SK-N-SH treated with all-trans-retinoic acid at 6 μM for 48 hours (cell line): ENCODE data around the gene REXO4.

Experiments used
- ATAC-seq: fragments of 200-7000 bp; cut with Tn5 transposase; 3 replicates; pipeline ENCODE4 v1.9.1; 2020; ENCODE audit warnings: mild to moderate bottlenecking, moderate library complexity
- ARNTL ChIP-seq: fragments of 450-650 bp; formaldehyde crosslinking; IDR thresholded peaks from 2 replicates; pipeline ENCODE4 v1.5.0; 2020; ENCODE audit warnings: low read depth, mild to moderate bottlenecking, moderate library complexity, borderline replicate concordance
- BACH2 ChIP-seq: fragments of 250-450 bp; sonication (Bioruptor Pico); IDR thresholded peaks from 2 replicates; pipeline ENCODE4 v1.9.0; 2021; ENCODE audit warnings: mild to moderate bottlenecking, borderline replicate concordance
- CREB5 ChIP-seq: fragments of 250-450 bp; sonication (Bioruptor Pico); IDR thresholded peaks from 2 replicates; pipeline ENCODE4 v1.5.1; 2020; ENCODE audit warnings: low read depth, mild to moderate bottlenecking, moderate library complexity
- CSDC2 ChIP-seq: fragments of 250-450 bp; sonication (Bioruptor Pico); IDR thresholded peaks from 2 replicates; pipeline ENCODE4 v1.5.0; 2020; ENCODE audit warnings: mild to moderate bottlenecking, moderate library complexity
- CSRNP3 ChIP-seq: fragments of 250-450 bp; sonication (Bioruptor Pico); IDR thresholded peaks from 2 replicates; pipeline ENCODE4 v1.5.1; 2021; ENCODE audit warnings: mild to moderate bottlenecking, moderate library complexity
- ESRRG ChIP-seq: fragments of 250-450 bp; sonication (Bioruptor Pico); IDR thresholded peaks from 2 replicates; pipeline ENCODE4 v1.6.1; 2021; ENCODE audit warnings: mild to moderate bottlenecking
- GLIS3 ChIP-seq: fragments of 250-450 bp; sonication (Bioruptor Pico); IDR thresholded peaks from 2 replicates; pipeline ENCODE4 v1.5.0; 2020; ENCODE audit warnings: mild to moderate bottlenecking, moderate library complexity
- ISL1 ChIP-seq: fragments of 250-450 bp; sonication (Bioruptor Pico); IDR thresholded peaks from 2 replicates; pipeline ENCODE4 v2.1.2; 2022; ENCODE audit warnings: mild to moderate bottlenecking, moderate library complexity
- OSR1 ChIP-seq: fragments of 250-450 bp; sonication (Bioruptor Pico); IDR thresholded peaks from 2 replicates; pipeline ENCODE4 v1.8.0; 2022; ENCODE audit warnings: moderate library complexity, mild to moderate bottlenecking, inconsistent platforms
- PATZ1 ChIP-seq: fragments of 250-450 bp; sonication (Bioruptor Pico); IDR thresholded peaks from 2 replicates; pipeline ENCODE4 v1.8.0; 2020; ENCODE audit warnings: mild to moderate bottlenecking, moderate library complexity, borderline replicate concordance
- PPARA ChIP-seq: fragments of 250-450 bp; sonication (Bioruptor Pico); IDR thresholded peaks from 2 replicates; pipeline ENCODE4 v1.5.0; 2020; ENCODE audit warnings: mild to moderate bottlenecking, borderline replicate concordance
- RARB ChIP-seq: fragments of 250-450 bp; sonication (Bioruptor Pico); IDR thresholded peaks from 2 replicates; pipeline ENCODE4 v1.8.0; 2021; ENCODE audit warnings: mild to moderate bottlenecking, moderate library complexity
- SNAI2 ChIP-seq: fragments of 250-450 bp; sonication (Bioruptor Pico); IDR thresholded peaks from 2 replicates; pipeline ENCODE4 v1.5.0; 2020; ENCODE audit warnings: mild to moderate bottlenecking, moderate library complexity
- TCF4 ChIP-seq: fragments of 250-450 bp; sonication (Bioruptor Pico); IDR thresholded peaks from 2 replicates; pipeline ENCODE4 v1.8.0; 2021; ENCODE audit warnings: mild to moderate bottlenecking, moderate library complexity, borderline replicate concordance
- TOX ChIP-seq: fragments of 250-450 bp; sonication (Bioruptor Pico); IDR thresholded peaks from 2 replicates; pipeline ENCODE4 v1.8.0; 2021; ENCODE audit warnings: mild to moderate bottlenecking, moderate library complexity, borderline replicate concordance
- TSHZ2 ChIP-seq: fragments of 250-450 bp; sonication (Bioruptor Pico); IDR thresholded peaks from 2 replicates; pipeline ENCODE4 v1.5.0; 2020; ENCODE audit warnings: mild to moderate bottlenecking, moderate library complexity
- ZC3H10 ChIP-seq: fragments of 250-450 bp; sonication (Bioruptor Pico); IDR thresholded peaks from 2 replicates; pipeline ENCODE4 v1.5.1; 2021; ENCODE audit warnings: mild to moderate bottlenecking, moderate library complexity
- ZFP3 ChIP-seq: fragments of 250-450 bp; sonication (Bioruptor Pico); IDR thresholded peaks from 2 replicates; pipeline ENCODE4 v1.5.0; 2020; ENCODE audit warnings: mild to moderate bottlenecking, moderate library complexity
- ZFP30 ChIP-seq: fragments of 450-650 bp; formaldehyde crosslinking; IDR thresholded peaks from 2 replicates; pipeline ENCODE4 v1.5.0; 2022; ENCODE audit warnings: mild to moderate bottlenecking, moderate library complexity
- ZNF565 ChIP-seq: fragments of 450-650 bp; formaldehyde crosslinking; conservative IDR thresholded peaks from 2 replicates; pipeline ENCODE4 v1.5.0; 2020; ENCODE audit warnings: low read depth, mild to moderate bottlenecking, moderate library complexity
- ZNF70 ChIP-seq: fragments of 450-650 bp; formaldehyde crosslinking; IDR thresholded peaks from 2 replicates; pipeline ENCODE4 v1.5.0; 2020; ENCODE audit warnings: mild to moderate bottlenecking, moderate library complexity
- ZNF8 ChIP-seq: fragments of 450-650 bp; formaldehyde crosslinking; IDR thresholded peaks from 2 replicates; pipeline ENCODE4 v1.5.0; 2020; ENCODE audit warnings: mild to moderate bottlenecking, moderate library complexity

The REXO4 gene

GRCh38 chr9:133419005-133419404 is 1.2 kb upstream of the REXO4 start:
- no peak for TF ChIP-seq SNAI2 (CRISPR knock-in tag)
- no peak for TF ChIP-seq PATZ1 (CRISPR knock-in tag)
- no peak for TF ChIP-seq ZNF8 (CRISPR knock-in tag)
- no peak for TF ChIP-seq GLIS3 (CRISPR knock-in tag)
- TF ChIP-seq ISL1 (CRISPR knock-in tag) = no peak
- TF ChIP-seq RARB (CRISPR knock-in tag) = no peak
- no peak for TF ChIP-seq CREB5 (CRISPR knock-in tag)
- TF ChIP-seq ZNF70 (CRISPR knock-in tag) = no peak
- no peak for TF ChIP-seq BACH2 (CRISPR knock-in tag)
- ATAC-seq = no peak

- ATAC-seq = no peak
- TF ChIP-seq ESRRG (CRISPR knock-in tag) (no peak), ZNF8 (CRISPR knock-in tag) (no peak), ZC3H10 (no peak), ZNF565 (no peak), ARNTL (CRISPR knock-in tag) (no peak), ZFP30 (CRISPR knock-in tag) (no peak), CSRNP3 (no peak), TOX (CRISPR knock-in tag) (no peak), ISL1 (CRISPR knock-in tag) (no peak), BACH2 (CRISPR knock-in tag) (no peak), SNAI2 (CRISPR knock-in tag) (no peak), PATZ1 (CRISPR knock-in tag) (no peak), TCF4 (CRISPR knock-in tag) (no peak), GLIS3 (CRISPR knock-in tag) (no peak), PPARA (CRISPR knock-in tag) (no peak), TSHZ2 (CRISPR knock-in tag) (no peak), ZFP3 (CRISPR knock-in tag) (no peak), CSDC2 (no peak)
These were observed 2.6 kb downstream of the REXO4 start for GRCh38 chr9:133415170-133415569.

- no peak for ATAC-seq
- no peak for TF ChIP-seq RARB (CRISPR knock-in tag)
- TF ChIP-seq ZC3H10 = no peak
- no peak for TF ChIP-seq ISL1 (CRISPR knock-in tag)
- no peak for TF ChIP-seq ZNF70 (CRISPR knock-in tag)
- no peak for TF ChIP-seq SNAI2 (CRISPR knock-in tag)
- TF ChIP-seq TOX (CRISPR knock-in tag) = no peak
- TF ChIP-seq BACH2 (CRISPR knock-in tag) = no peak
- no peak for TF ChIP-seq PPARA (CRISPR knock-in tag)
- no peak for TF ChIP-seq OSR1 (CRISPR knock-in tag)
- no peak for TF ChIP-seq TSHZ2 (CRISPR knock-in tag)
- TF ChIP-seq GLIS3 (CRISPR knock-in tag) = no peak
- TF ChIP-seq CSRNP3 = no peak
- no peak for TF ChIP-seq ZFP3 (CRISPR knock-in tag)
- no peak for TF ChIP-seq ZFP30 (CRISPR knock-in tag)
- TF ChIP-seq CSDC2 = no peak
These were observed 9.8 kb downstream of the REXO4 start for GRCh38 chr9:133408042-133408441.
